Astrocyte of the cerebellum (primary cell): ENCODE data around the gene ATXN7L2.

Experiments used
- DNase-seq: peaks from one replicate; pipeline ENCODE4 v3.0.0-alpha.2; 2011; ENCODE audit warnings: low read depth
- H3K4me3 ChIP-seq: 2 replicates; pipeline ENCODE4 v1.5.1; 2011; ENCODE audit warnings: mild to moderate bottlenecking, low read depth, low read length, moderate library complexity
- CTCF ChIP-seq: IDR thresholded peaks from 2 replicates; pipeline ENCODE4 v1.5.1; 2012; ENCODE audit warnings: low read length, low read depth, moderate library complexity, mild to moderate bottlenecking; ENCODE audit errors: missing control alignments
- in situ Hi-C: cut with HindIII; loops from 2 replicates; pipeline ENCODE4 v1.10.0; 2017; ENCODE audit warnings: low sequenced_read_pairs

Gene ATXN7L2

GRCh38 chr1:109482242-109482641 lies 1.5 kb upstream of the ATXN7L2 start:
- in situ Hi-C loops: no loop called here
- no peak for DNase-seq
- H3K4me3 ChIP-seq: no peak overlapping the region
- no peak for TF ChIP-seq CTCF

- TF ChIP-seq CTCF: peak; percentile 6
- no peak for DNase-seq
- in situ Hi-C loops: no loop called here
Measured at GRCh38 chr1:109482791-109483671, 674 bp upstream of the ATXN7L2 start.

DNA sequence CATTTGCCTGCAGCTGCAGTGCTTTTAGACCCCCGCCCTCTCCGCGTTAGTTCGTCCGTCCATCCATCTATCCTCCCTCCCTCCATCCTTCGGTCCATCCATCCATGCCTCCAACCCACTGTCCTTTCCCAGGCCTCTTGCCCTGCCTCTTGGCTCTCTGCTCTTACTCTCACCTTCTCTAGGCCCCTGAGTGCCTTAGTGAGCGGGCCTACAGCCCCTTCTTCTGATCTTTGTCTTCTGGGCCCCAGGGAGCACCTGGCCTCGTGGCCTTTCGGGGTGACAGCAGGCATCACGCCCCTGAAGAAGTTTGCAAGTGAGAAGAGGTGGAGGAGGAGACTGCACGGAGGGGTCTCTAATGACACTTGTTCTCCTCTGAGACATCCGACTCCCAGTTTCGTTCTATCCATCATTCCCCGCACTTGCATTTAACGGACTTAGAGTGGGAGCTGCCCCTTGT lies 842 bp downstream of the ATXN7L2 start:
- no peak for DNase-seq
- in situ Hi-C loops: no loop called here
- no peak for TF ChIP-seq CTCF
- peak overlapping the region; percentile 54 for H3K4me3 ChIP-seq

More at GRCh38 chr1:109482791-109483671, 674 bp upstream of the ATXN7L2 start:
- peak overlapping the region; percentile 54 for H3K4me3 ChIP-seq

DNA sequence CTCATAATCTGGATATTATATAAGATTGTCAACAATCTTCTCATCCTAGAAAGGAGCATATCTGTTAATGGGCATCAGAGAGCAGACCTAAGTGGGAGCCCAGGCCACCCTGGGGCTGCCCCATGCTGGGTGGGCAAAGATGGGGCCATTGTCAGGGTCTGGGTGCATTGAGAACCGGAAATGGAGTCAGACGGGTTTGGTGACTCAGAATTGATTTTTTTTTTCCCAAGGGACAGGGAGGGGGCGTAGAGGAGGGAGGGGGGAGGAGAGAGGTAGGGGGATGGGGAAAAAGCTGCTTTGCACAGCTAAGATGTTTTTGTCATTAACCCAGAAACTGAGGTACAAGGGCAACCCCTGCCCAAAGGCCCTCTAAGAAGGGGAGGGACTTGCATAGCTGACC lies 1.3 kb downstream of the ATXN7L2 start:
- in situ Hi-C loops: no loop called here
- peak overlapping the region; percentile 54 for H3K4me3 ChIP-seq
- no peak for DNase-seq
- no peak for TF ChIP-seq CTCF

DNA sequence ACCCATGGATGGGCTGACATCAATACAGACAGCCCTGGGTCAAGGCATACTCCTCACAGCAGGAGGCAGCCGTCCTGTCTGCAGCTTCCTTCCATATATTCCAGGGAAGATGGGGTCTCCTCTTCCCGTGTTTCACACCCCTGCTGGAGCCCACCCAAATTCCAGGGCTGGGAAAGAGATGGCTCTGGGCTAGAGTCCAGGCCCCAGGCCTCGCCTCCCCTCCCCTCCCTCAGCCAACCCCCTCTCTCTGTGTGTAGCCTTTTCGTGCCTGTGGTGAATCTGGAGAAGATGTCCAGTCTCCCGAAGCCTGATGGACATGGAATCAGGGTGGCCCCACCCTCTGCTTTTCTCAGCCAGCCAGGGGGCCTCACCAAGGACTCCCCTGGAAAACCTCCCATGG lies 3.6 kb downstream of the ATXN7L2 start:
- H3K4me3 ChIP-seq: no peak overlapping the region
- no peak for TF ChIP-seq CTCF
- no peak for DNase-seq
- in situ Hi-C loops: no loop called here

DNA sequence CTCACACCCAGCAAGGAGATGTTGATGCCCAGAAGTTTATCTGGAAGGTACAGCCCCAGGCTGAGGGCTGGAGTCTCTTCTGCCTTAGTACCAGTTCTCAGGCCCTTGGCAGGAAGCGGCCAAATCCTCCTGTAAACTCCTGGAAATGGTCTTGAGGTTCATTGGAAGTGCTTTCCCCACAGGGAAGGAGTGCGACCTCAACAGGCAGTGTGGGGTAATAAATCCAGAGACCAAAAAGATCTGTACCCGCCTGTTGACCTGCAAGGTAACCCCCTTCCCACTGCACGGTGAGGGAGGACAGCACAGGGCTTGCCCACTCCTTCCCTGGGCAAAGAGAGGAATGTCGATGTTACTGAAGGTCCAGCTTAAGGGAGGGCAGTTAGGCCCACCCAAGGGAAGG lies 4.5 kb downstream of the ATXN7L2 start:
- in situ Hi-C loops: no loop called here
- TF ChIP-seq CTCF: no peak
- no peak for DNase-seq
- no peak overlapping the region for H3K4me3 ChIP-seq
